Ectodermal cell (in vitro differentiated cells): Measurements from ENCODE around the gene SPAAR.
A peak's percentile ranks its signal among the peaks of the same experiment; 100 is the strongest.

Source experiments
- H3K27ac ChIP-seq: 2 replicates; pipeline ENCODE4 v1.7.0; 2013; ENCODE audit warnings: mild to moderate bottlenecking, low read depth, low read length; ENCODE audit not compliant: insufficient read depth, poor library complexity, severe bottlenecking
- H3K27me3 ChIP-seq: 2 replicates; pipeline ENCODE4 v1.7.0; 2013; ENCODE audit warnings: mild to moderate bottlenecking, low read length; ENCODE audit not compliant: insufficient read depth, control insufficient read depth, poor library complexity, severe bottlenecking
- H3K36me3 ChIP-seq: one replicate; pipeline ENCODE4 v1.7.0; 2013; ENCODE audit warnings: low read length; ENCODE audit not compliant: control insufficient read depth, insufficient read depth
- H3K4me1 ChIP-seq: one replicate; pipeline ENCODE4 v1.7.0; 2013; ENCODE audit warnings: low read length; ENCODE audit not compliant: control insufficient read depth, insufficient read depth
- H3K4me3 ChIP-seq: 2 replicates; pipeline ENCODE4 v1.7.0; 2013; ENCODE audit warnings: low read depth, low read length, control low read depth; ENCODE audit not compliant: insufficient read depth
- H3K9me3 ChIP-seq: 2 replicates; pipeline ENCODE4 v1.7.0; 2013; ENCODE audit warnings: mild to moderate bottlenecking, low read length, moderate library complexity; ENCODE audit not compliant: control insufficient read depth
- WGBS, 2 experiments: methylation state at CpG; one replicate each; pipeline ENCODE4 v1.1.7; 2013; ENCODE audit warnings: missing lambda C conversion rate in 2 of 2; 5-methylcytosine and 5-hydroxymethylcytosine counted together

The SPAAR gene

GRCh38 chr9:35899021-35899420 lies 10.3 kb upstream of the SPAAR start:
- no peak overlapping the region for H3K4me3 ChIP-seq
- H3K27me3 ChIP-seq: no peaks in the 10 kb centered on the region
- H3K9me3 ChIP-seq: no peaks in the 10 kb centered on the region
- no peak overlapping the region for H3K27ac ChIP-seq
- no peaks in the 10 kb centered on the region for H3K36me3 ChIP-seq
- no peaks in the 10 kb centered on the region for H3K4me1 ChIP-seq
- 91 to 93% methylated on average over 2 of the region's 2 CpGs for WGBS, 2 experiments

GRCh38 chr9:35903049-35903448 lies 6.2 kb upstream of the SPAAR start:
- Histone ChIP-seq H3K27ac (no peak overlapping the region), H3K36me3 (no peaks in the 10 kb centered on the region), H3K4me3 (no peak overlapping the region), H3K27me3 (no peaks in the 10 kb centered on the region), H3K9me3 (no peaks in the 10 kb centered on the region), H3K4me1 (peaks cover 30% of the 10 kb centered on the region)
- WGBS, 2 experiments: 32 to 39% methylated on average over 3 of the region's 3 CpGs

GRCh38 chr9:35904338-35904737 lies 5.0 kb upstream of the SPAAR start:
- no peak overlapping the region for H3K4me3 ChIP-seq
- no peaks in the 10 kb centered on the region for H3K27me3 ChIP-seq
- peaks cover 40% of the 10 kb centered on the region for H3K4me1 ChIP-seq
- no peaks in the 10 kb centered on the region for H3K9me3 ChIP-seq
- 86 to 88% methylated on average over 8 of the region's 8 CpGs for WGBS, 2 experiments
- no peak overlapping the region for H3K27ac ChIP-seq
- no peaks in the 10 kb centered on the region for H3K36me3 ChIP-seq

- 82 to 87% methylated on average over 8 of the region's 8 CpGs for WGBS, 2 experiments
- Histone ChIP-seq H3K4me3 (no peak overlapping the region), H3K36me3 (no peaks in the 10 kb centered on the region), H3K4me1 (peaks cover 40% of the 10 kb centered on the region), H3K27me3 (no peaks in the 10 kb centered on the region), H3K9me3 (no peaks in the 10 kb centered on the region), H3K27ac (no peak overlapping the region)
These were observed 4.1 kb upstream of the SPAAR start for GRCh38 chr9:35905051-35905781.

GRCh38 chr9:35905912-35906679 lies 3.2 kb upstream of the SPAAR start, which contains the start of gene HRCT1:
Gene HRCT1, plus strand, starts transcription at chr9:35906202. Its CDS starts 86 bp downstream, at chr9:35906288.
- H3K27ac ChIP-seq: no peak within 1 kb of the TSS
- no peaks in the 10 kb centered on the region for H3K27me3 ChIP-seq
- no peak within 1 kb of the TSS for H3K4me3 ChIP-seq
- H3K36me3 ChIP-seq: no peaks in the 10 kb centered on the region
- WGBS, 2 experiments: 94 to 95% methylated on average over 28 to 30 of the region's 30 CpGs
- peaks cover 40% of the 10 kb centered on the region for H3K4me1 ChIP-seq
- H3K9me3 ChIP-seq: no peaks in the 10 kb centered on the region

- H3K9me3 ChIP-seq: no peaks in the 10 kb centered on the region
- no peaks in the 10 kb centered on the region for H3K36me3 ChIP-seq
- H3K27ac ChIP-seq: peak overlapping the region; percentile 1
- no peak overlapping the region for H3K4me3 ChIP-seq
- peaks cover 40% of the 10 kb centered on the region for H3K4me1 ChIP-seq
- WGBS, 2 experiments: 64 to 66% methylated on average over 14 of the region's 14 CpGs
- no peaks in the 10 kb centered on the region for H3K27me3 ChIP-seq
These were observed 2.2 kb upstream of the SPAAR start for GRCh38 chr9:35906923-35907699.

- H3K9me3 ChIP-seq: no peaks in the 10 kb centered on the region
- peak overlapping the region; percentile 1 for H3K27ac ChIP-seq
- H3K27me3 ChIP-seq: no peaks in the 10 kb centered on the region
- H3K4me3 ChIP-seq: no peak overlapping the region
- no peaks in the 10 kb centered on the region for H3K36me3 ChIP-seq
- 45 to 54% methylated on average over 13 of the region's 13 CpGs for WGBS, 2 experiments
- peaks cover 40% of the 10 kb centered on the region for H3K4me1 ChIP-seq
These were observed 1.4 kb upstream of the SPAAR start for GRCh38 chr9:35907711-35908503.

GRCh38 chr9:35908504-35909125 lies 675 bp upstream of the SPAAR start:
- Histone ChIP-seq H3K9me3 (no peaks in the 10 kb centered on the region), H3K4me3 (no peak overlapping the region), H3K4me1 (peaks cover 40% of the 10 kb centered on the region), H3K36me3 (no peaks in the 10 kb centered on the region), H3K27ac (no peak overlapping the region), H3K27me3 (no peaks in the 10 kb centered on the region)
- 87 to 89% methylated on average over 9 of the region's 9 CpGs for WGBS, 2 experiments
